ENCODE data around the gene ZNF324B.

ZNF324B gene

GRCh38 chr19:58453743-58454142, 2.3 kb downstream of the ZNF324B start:
- ATAC-seq = no peak
- no peak for TF ChIP-seq TOX (CRISPR knock-in tag; IDR thresholded peaks at IDR 0.05; ENCODE audit: borderline replicate concordance)
- no peak for TF ChIP-seq ZFP30 (CRISPR knock-in tag; IDR thresholded peaks at IDR 0.05)
- no peak for TF ChIP-seq OSR1 (CRISPR knock-in tag; IDR thresholded peaks at IDR 0.05)
- TF ChIP-seq ZC3H10 (CRISPR knock-in tag; IDR thresholded peaks at IDR 0.05) = no peak
- TF ChIP-seq CREB5 (CRISPR knock-in tag; IDR thresholded peaks at IDR 0.05; ENCODE audit: low read depth) = no peak
- no peak for TF ChIP-seq ISL1 (CRISPR knock-in tag; IDR thresholded peaks at IDR 0.05)
- no peak for TF ChIP-seq BACH2 (CRISPR knock-in tag; IDR thresholded peaks at IDR 0.05; ENCODE audit: borderline replicate concordance)
- TF ChIP-seq PPARA (CRISPR knock-in tag; IDR thresholded peaks at IDR 0.05; ENCODE audit: borderline replicate concordance) = no peak
- no peak for TF ChIP-seq TCF4 (CRISPR knock-in tag; IDR thresholded peaks at IDR 0.05; ENCODE audit: borderline replicate concordance)
- no peak for TF ChIP-seq ZNF565 (CRISPR knock-in tag; conservative IDR thresholded peaks at IDR 0.05; ENCODE audit: low read depth)
- no peak for TF ChIP-seq SNAI2 (CRISPR knock-in tag; IDR thresholded peaks at IDR 0.05)
- no peak for TF ChIP-seq ESRRG (CRISPR knock-in tag; IDR thresholded peaks at IDR 0.05)

- no peak for TF ChIP-seq CSRNP3 (CRISPR knock-in tag; IDR thresholded peaks at IDR 0.05)
- TF ChIP-seq ESRRG (CRISPR knock-in tag; IDR thresholded peaks at IDR 0.05) = no peak
- no peak for TF ChIP-seq ZFP30 (CRISPR knock-in tag; IDR thresholded peaks at IDR 0.05)
- TF ChIP-seq TSHZ2 (CRISPR knock-in tag; IDR thresholded peaks at IDR 0.05) = no peak
- TF ChIP-seq GLIS3 (CRISPR knock-in tag; IDR thresholded peaks at IDR 0.05) = no peak
- TF ChIP-seq SNAI2 (CRISPR knock-in tag; IDR thresholded peaks at IDR 0.05) = no peak
- no peak for TF ChIP-seq POU6F1 (CRISPR knock-in tag; IDR thresholded peaks at IDR 0.05; ENCODE audit: borderline replicate concordance, low read depth)
- no peak for TF ChIP-seq ZNF565 (CRISPR knock-in tag; conservative IDR thresholded peaks at IDR 0.05; ENCODE audit: low read depth)
- no peak for TF ChIP-seq ZC3H10 (CRISPR knock-in tag; IDR thresholded peaks at IDR 0.05)
- no peak for TF ChIP-seq ISL1 (CRISPR knock-in tag; IDR thresholded peaks at IDR 0.05)
Observed at GRCh38 chr19:58455306-58455705, 3.9 kb downstream of the ZNF324B start.

GRCh38 chr19:58456111-58456510, 4.7 kb downstream of the ZNF324B start:
- no peak for ATAC-seq
- TF ChIP-seq ZNF8 (CRISPR knock-in tag; IDR thresholded peaks at IDR 0.05) (no peak), ZFP30 (CRISPR knock-in tag; IDR thresholded peaks at IDR 0.05) (no peak), PPARA (CRISPR knock-in tag; IDR thresholded peaks at IDR 0.05; ENCODE audit: borderline replicate concordance) (no peak), ESRRG (CRISPR knock-in tag; IDR thresholded peaks at IDR 0.05) (no peak)

More at GRCh38 chr19:58455306-58455705, 3.9 kb downstream of the ZNF324B start:
- no peak for ATAC-seq

GRCh38 chr19:58460039-58460438, 8.6 kb downstream of the ZNF324B start:
- TF ChIP-seq ISL1 (CRISPR knock-in tag; IDR thresholded peaks at IDR 0.05) (no peak), PPARA (CRISPR knock-in tag; IDR thresholded peaks at IDR 0.05; ENCODE audit: borderline replicate concordance) (no peak), TCF4 (CRISPR knock-in tag; IDR thresholded peaks at IDR 0.05; ENCODE audit: borderline replicate concordance) (no peak), TOX (CRISPR knock-in tag; IDR thresholded peaks at IDR 0.05; ENCODE audit: borderline replicate concordance) (no peak), BACH2 (CRISPR knock-in tag; IDR thresholded peaks at IDR 0.05; ENCODE audit: borderline replicate concordance) (no peak), CREB5 (CRISPR knock-in tag; IDR thresholded peaks at IDR 0.05; ENCODE audit: low read depth) (no peak), PATZ1 (CRISPR knock-in tag; IDR thresholded peaks at IDR 0.05; ENCODE audit: borderline replicate concordance) (no peak), TSHZ2 (CRISPR knock-in tag; IDR thresholded peaks at IDR 0.05) (no peak), ARNTL (CRISPR knock-in tag; IDR thresholded peaks at IDR 0.05; ENCODE audit: borderline replicate concordance, low read depth) (no peak), ZFP3 (CRISPR knock-in tag; IDR thresholded peaks at IDR 0.05) (no peak), ESRRG (CRISPR knock-in tag; IDR thresholded peaks at IDR 0.05) (no peak), ZNF8 (CRISPR knock-in tag; IDR thresholded peaks at IDR 0.05) (no peak), ZNF70 (CRISPR knock-in tag; IDR thresholded peaks at IDR 0.05) (no peak), ZFP30 (CRISPR knock-in tag; IDR thresholded peaks at IDR 0.05) (no peak)
- no peak for ATAC-seq
